HCT116 (cell line): ENCODE data around the gene TMEM86A.

Experiments
- CTCF ChIP-seq, 3 experiments: fragments of 200-600 bp in 1 of 3; sonication (generic) in 1 of 3; IDR thresholded peaks in 2 of 3; conservative IDR thresholded peaks in 1 of 3; 2 replicates each; pipeline ENCODE4 v1.5.1; 2012 to 2017; ENCODE audit warnings: low read depth in 2 of 3, low read length in 2 of 3, antibody characterized with exemption in 1 of 3, borderline replicate concordance in 1 of 3, control low read depth in 1 of 3, mild to moderate bottlenecking in 1 of 3, mixed read lengths in 1 of 3, mixed run types in 1 of 3, moderate library complexity in 1 of 3; ENCODE audit not compliant: insufficient read depth in 1 of 3
- EZH2 ChIP-seq: fragments of 200-600 bp; sonication (generic); IDR thresholded peaks from 2 replicates; pipeline ENCODE4 v1.6.1; 2017; ENCODE audit warnings: antibody characterized with exemption, mixed run types
- MAX ChIP-seq: IDR thresholded peaks from 2 replicates; pipeline ENCODE4 v1.6.1; 2012
- RAD21 ChIP-seq: IDR thresholded peaks from 2 replicates; pipeline ENCODE4 v1.6.1; 2012; ENCODE audit warnings: low read depth, mild to moderate bottlenecking
- SIN3A ChIP-seq: IDR thresholded peaks from 2 replicates; pipeline ENCODE4 v1.6.1; 2012; ENCODE audit warnings: low read depth
- TCF7L2 ChIP-seq: IDR thresholded peaks from 2 replicates; pipeline ENCODE4 v1.7.0; 2011; ENCODE audit warnings: borderline replicate concordance, inconsistent platforms; ENCODE audit not compliant: insufficient read depth, insufficient read length; ENCODE audit errors: extremely low read depth
- YY1 ChIP-seq: IDR thresholded peaks from 2 replicates; pipeline ENCODE4 v1.6.1; 2011; ENCODE audit warnings: low read length, low read depth, moderate library complexity, mild to moderate bottlenecking; ENCODE audit not compliant: insufficient replicate concordance; ENCODE audit errors: extremely low read depth
- ZFX ChIP-seq: fragments of 450-650 bp; IDR thresholded peaks from 2 replicates; pipeline ENCODE4 v1.6.1; 2017

GRCh38 chr11:18657673-18658072 is 40.9 kb upstream of the TMEM86A start:
- TF ChIP-seq CTCF (IDR thresholded peaks at IDR 0.05 in 2 of 3, conservative IDR thresholded peaks at IDR 0.05 in 1 of 3; ENCODE audit: borderline replicate concordance in 1 of 3, insufficient read depth in 1 of 3, low read depth in 2 of 3, low read length in 2 of 3) = no peak
- no peak for TF ChIP-seq EZH2
- no peak for TF ChIP-seq ZFX
- TF ChIP-seq TCF7L2 = no peak
- TF ChIP-seq RAD21 = no peak
- no peak for TF ChIP-seq MAX
- TF ChIP-seq YY1 = no peak
- TF ChIP-seq SIN3A = no peak
